Astrocyte (in vitro differentiated cells and primary cell): Measurements from ENCODE around the gene LSM11. TPM values are rescaled to one million over a fixed set of nuclear protein-coding genes. Genes with fewer than 3 reads are reported as not detected.

Experiments used
- DNase-seq: peaks from one replicate; pipeline ENCODE4 v3.0.0-alpha.2; 2010; ENCODE audit warnings: low read depth
- FAIRE-seq: peaks from 2 replicates; lab custom pipeline; 2011; peaks lifted over from hg19 to GRCh38; lab: Jason Lieb, UNC
- H2AFZ ChIP-seq: 2 replicates; pipeline ENCODE4 v1.6.0; 2012; ENCODE audit warnings: low read depth, low read length, inconsistent platforms
- H3K27ac ChIP-seq: 2 replicates; pipeline ENCODE4 v1.5.1; 2011; ENCODE audit warnings: low read depth, low read length, inconsistent platforms
- H3K27me3 ChIP-seq: 2 replicates; pipeline ENCODE4 v1.6.0; 2011; ENCODE audit warnings: low read length, inconsistent platforms; ENCODE audit not compliant: insufficient read depth
- H3K36me3 ChIP-seq: 2 replicates; pipeline ENCODE4 v1.5.1; 2011; ENCODE audit warnings: low read length, inconsistent platforms; ENCODE audit not compliant: insufficient read depth
- H3K4me1 ChIP-seq: 2 replicates; pipeline ENCODE4 v1.5.1; 2011; ENCODE audit warnings: low read length, inconsistent platforms; ENCODE audit not compliant: insufficient read depth
- H3K4me2 ChIP-seq: 2 replicates; pipeline ENCODE4 v1.6.0; 2012; ENCODE audit warnings: low read length, inconsistent platforms
- H3K4me3 ChIP-seq: 2 replicates; pipeline ENCODE4 v1.5.1; 2011; ENCODE audit warnings: low read depth, mild to moderate bottlenecking, low read length, inconsistent platforms; ENCODE audit not compliant: insufficient read depth
- H3K79me2 ChIP-seq: 2 replicates; pipeline ENCODE4 v1.6.0; 2012; ENCODE audit warnings: mild to moderate bottlenecking, low read length, inconsistent platforms; ENCODE audit not compliant: insufficient read depth
- H3K9ac ChIP-seq: 2 replicates; pipeline ENCODE4 v1.6.0; 2012; ENCODE audit warnings: mild to moderate bottlenecking, low read length, inconsistent platforms
- H3K9me3 ChIP-seq: 2 replicates; pipeline ENCODE4 v1.5.1; 2012; ENCODE audit warnings: low read depth, mild to moderate bottlenecking, low read length, inconsistent platforms; ENCODE audit not compliant: insufficient read depth
- H4K20me1 ChIP-seq: 2 replicates; pipeline ENCODE4 v1.6.0; 2012; ENCODE audit warnings: low read length, inconsistent platforms; ENCODE audit not compliant: insufficient read depth
- H3K27ac Mint-ChIP-seq: one replicate; pipeline ENCODE4 v1.8.0; 2021; ENCODE audit warnings: mild to moderate bottlenecking, mixed read lengths; ENCODE audit not compliant: unreplicated experiment
- H3K27me3 Mint-ChIP-seq: one replicate; pipeline ENCODE4 v1.8.0; 2021; ENCODE audit warnings: low read depth, mixed read lengths; ENCODE audit not compliant: unreplicated experiment
- H3K36me3 Mint-ChIP-seq: one replicate; pipeline ENCODE4 v1.8.0; 2021; ENCODE audit warnings: low read depth, mixed read lengths; ENCODE audit not compliant: unreplicated experiment
- H3K4me1 Mint-ChIP-seq: one replicate; pipeline ENCODE4 v1.8.0; 2021; ENCODE audit warnings: low read depth, mixed read lengths; ENCODE audit not compliant: unreplicated experiment
- H3K4me3 Mint-ChIP-seq: one replicate; pipeline ENCODE4 v1.8.0; 2021; ENCODE audit warnings: mild to moderate bottlenecking, moderate library complexity, mixed read lengths; ENCODE audit not compliant: unreplicated experiment
- H3K9me3 Mint-ChIP-seq: one replicate; pipeline ENCODE4 v1.8.0; 2021; ENCODE audit warnings: mild to moderate bottlenecking, mixed read lengths; ENCODE audit not compliant: unreplicated experiment
- CTCF ChIP-seq: IDR thresholded peaks from 2 replicates; pipeline ENCODE4 v1.5.1; 2011; ENCODE audit warnings: low read depth, mild to moderate bottlenecking, inconsistent platforms, low read length, moderate library complexity; ENCODE audit not compliant: insufficient read depth
- EZH2 ChIP-seq: IDR thresholded peaks from 2 replicates; pipeline ENCODE4 v1.6.1; 2012; ENCODE audit warnings: mild to moderate bottlenecking, low read length, inconsistent platforms; ENCODE audit not compliant: insufficient read depth
- total RNA-seq: library from RNA; stranded (reverse); gene quantifications from 2 replicates; pipeline ENCODE4 v1.2.1, GENCODE V29; 2021

The LSM11 gene
- total RNA-seq, 1 donor from 2014 or later, result 4.7 TPM

- Mint-ChIP-seq H3K36me3 (peaks cover 11% of the 10 kb centered on the region), H3K4me3 (no peak overlapping the region), H3K27me3 (no peaks in the 10 kb centered on the region), H3K4me1 (no peaks in the 10 kb centered on the region), H3K27ac (no peak overlapping the region), H3K9me3 (no peaks in the 10 kb centered on the region)
- no peak for FAIRE-seq
- H3K9me3 ChIP-seq, result no peaks in the 10 kb centered on the region
- H3K79me2 ChIP-seq, result no peaks in the 10 kb centered on the region
- H3K27ac ChIP-seq, result no peak overlapping the region
- no peak overlapping the region for H3K9ac ChIP-seq
- no peaks in the 10 kb centered on the region for H3K4me1 ChIP-seq
- no peaks in the 10 kb centered on the region for H4K20me1 ChIP-seq
- H3K36me3 ChIP-seq, result peaks cover 36% of the 10 kb centered on the region
- no peak for TF ChIP-seq EZH2
- TF ChIP-seq CTCF, result no peak
- no peak overlapping the region for H3K4me2 ChIP-seq
- no peaks in the 10 kb centered on the region for H3K27me3 ChIP-seq
- H3K4me3 ChIP-seq, result no peak overlapping the region
- DNase-seq, result no peak
- no peak overlapping the region for H2AFZ ChIP-seq
Observed at GRCh38 chr5:157758706-157759105, 15.2 kb downstream of the LSM11 start.

DNA sequence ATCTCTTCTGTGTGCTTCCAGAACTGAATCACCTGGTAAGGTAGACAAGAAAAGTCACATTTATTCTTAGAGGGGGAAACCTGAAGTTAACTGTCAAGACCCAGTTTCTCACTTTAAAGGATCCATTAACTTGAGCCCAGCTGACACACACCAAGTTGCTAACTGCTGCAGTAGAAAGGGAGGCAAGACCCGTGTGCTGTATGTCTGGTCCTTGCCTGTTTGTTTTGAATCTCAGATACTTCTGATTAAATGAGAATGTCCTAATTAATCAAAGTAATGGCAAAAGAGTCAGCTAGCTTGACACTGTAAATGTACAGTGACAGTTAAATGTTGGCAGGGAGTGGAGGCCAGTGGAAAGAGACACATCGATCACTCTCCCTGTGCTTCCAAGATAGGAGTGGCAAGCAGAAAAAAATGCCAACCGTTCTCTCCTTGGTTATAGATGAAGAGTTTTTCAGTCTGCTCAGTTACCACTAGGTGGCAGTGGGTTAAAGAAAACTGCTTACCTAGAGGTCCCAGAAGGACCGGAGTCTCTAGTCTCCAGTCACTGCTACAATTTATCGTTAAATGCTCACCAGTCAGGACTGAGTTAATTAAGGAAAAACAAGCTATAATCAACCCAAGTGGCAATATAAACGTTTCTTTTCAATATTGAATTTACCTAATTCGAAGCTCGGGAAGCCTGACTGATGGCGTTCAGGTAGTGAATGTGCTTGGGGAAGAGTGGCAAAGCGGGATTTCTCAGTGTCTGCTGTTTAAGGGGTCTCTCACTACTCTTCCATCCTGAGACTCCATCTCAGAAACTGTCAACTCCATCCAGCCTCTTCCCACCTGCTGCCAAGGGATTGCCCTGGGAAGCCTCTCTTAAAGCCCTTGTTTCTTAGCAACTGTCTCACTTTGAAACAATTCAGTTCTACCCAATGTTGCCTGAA is 18.4 kb downstream of the LSM11 start:
- Histone ChIP-seq H3K9ac (no peak overlapping the region), H4K20me1 (no peaks in the 10 kb centered on the region), H3K27me3 (no peaks in the 10 kb centered on the region), H3K4me3 (no peak overlapping the region), H3K4me2 (no peak overlapping the region), H3K36me3 (peaks cover 13% of the 10 kb centered on the region), H3K9me3 (no peaks in the 10 kb centered on the region), H3K4me1 (no peaks in the 10 kb centered on the region), H3K79me2 (no peaks in the 10 kb centered on the region), H2AFZ (no peak overlapping the region), H3K27ac (no peak overlapping the region)
- peak; percentile 56 for FAIRE-seq
- DNase-seq, result peak; percentile 52
- Mint-ChIP-seq H3K27me3 (peaks cover 6% of the 10 kb centered on the region), H3K27ac (no peak overlapping the region), H3K9me3 (no peaks in the 10 kb centered on the region), H3K4me3 (no peak overlapping the region), H3K4me1 (no peaks in the 10 kb centered on the region), H3K36me3 (peaks cover 5% of the 10 kb centered on the region)
- TF ChIP-seq CTCF (peak; percentile 92), EZH2 (no peak)

GRCh38 chr5:157764531-157764930 is 21.0 kb downstream of the LSM11 start:
- Histone ChIP-seq H3K79me2 (no peaks in the 10 kb centered on the region), H3K27ac (no peak overlapping the region), H3K9ac (no peak overlapping the region), H3K9me3 (no peaks in the 10 kb centered on the region), H3K4me1 (no peaks in the 10 kb centered on the region), H3K27me3 (no peaks in the 10 kb centered on the region), H4K20me1 (no peaks in the 10 kb centered on the region), H3K36me3 (no peaks in the 10 kb centered on the region), H3K4me3 (no peak overlapping the region), H3K4me2 (no peak overlapping the region), H2AFZ (no peak overlapping the region)
- FAIRE-seq (no peak), DNase-seq (no peak)
- Mint-ChIP-seq H3K36me3 (no peaks in the 10 kb centered on the region), H3K9me3 (no peaks in the 10 kb centered on the region), H3K27me3 (peaks cover 6% of the 10 kb centered on the region), H3K4me3 (no peak overlapping the region), H3K4me1 (no peaks in the 10 kb centered on the region), H3K27ac (no peak overlapping the region)
- TF ChIP-seq EZH2 (no peak), CTCF (no peak)
